ENCODE results near the gene TLCD3B. TPM values are rescaled to one million over a fixed set of nuclear protein-coding genes. Genes with fewer than 3 reads are reported as not detected.
"Not testable (repeated sequence)": the region's sequence is repeated elsewhere in the genome, so short reads cannot be mapped to it uniquely, and the experiment has no call there.

The TLCD3B gene
- total RNA-seq, 1 donor from 2014 or later: not detected

DNA sequence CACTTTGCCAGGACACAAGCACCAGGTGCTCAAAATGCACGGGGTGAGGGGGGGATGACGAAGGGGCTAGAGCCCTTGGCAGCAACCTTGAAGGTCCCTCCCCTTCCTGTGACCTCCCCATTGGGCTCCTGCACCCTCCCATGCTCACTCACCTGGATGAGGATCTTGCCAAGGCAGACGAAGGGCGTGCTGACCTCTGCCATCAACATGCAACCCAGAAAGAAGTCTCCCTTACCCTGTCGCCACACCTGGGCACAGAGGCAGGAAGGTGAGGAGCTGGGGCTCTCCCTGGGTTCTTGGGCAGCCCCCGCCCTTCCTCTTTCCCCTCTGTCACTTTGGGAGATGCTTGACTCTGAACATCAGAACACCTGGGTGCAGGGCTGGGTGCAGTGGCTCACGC lies 5.5 kb downstream of the TLCD3B start:
- DNase-seq (ENCODE audit: low read depth in 2 of 2): no peak

DNA sequence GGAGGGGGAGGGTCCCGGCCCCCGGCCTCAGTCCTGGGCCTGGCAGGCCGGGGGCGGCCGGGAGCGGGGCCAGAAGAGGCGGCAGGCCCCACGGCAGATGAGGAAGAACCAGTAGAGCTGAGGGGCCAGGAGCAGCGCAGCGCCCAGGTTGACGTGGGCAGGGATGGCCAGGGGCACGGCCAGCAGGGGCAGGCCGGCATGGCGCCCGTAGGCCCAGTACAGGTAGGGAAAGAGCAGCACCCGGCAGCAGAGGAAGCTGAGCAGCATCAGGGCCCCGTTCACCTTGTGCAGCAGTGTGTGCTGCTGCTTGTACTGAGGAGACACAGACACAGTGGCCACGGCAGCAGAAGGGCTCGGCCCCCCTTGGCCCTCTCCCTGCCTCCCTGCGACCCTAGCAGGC lies 5.9 kb downstream of the TLCD3B start:
- DNase-seq (ENCODE audit: low read depth in 2 of 2): no peak

DNA sequence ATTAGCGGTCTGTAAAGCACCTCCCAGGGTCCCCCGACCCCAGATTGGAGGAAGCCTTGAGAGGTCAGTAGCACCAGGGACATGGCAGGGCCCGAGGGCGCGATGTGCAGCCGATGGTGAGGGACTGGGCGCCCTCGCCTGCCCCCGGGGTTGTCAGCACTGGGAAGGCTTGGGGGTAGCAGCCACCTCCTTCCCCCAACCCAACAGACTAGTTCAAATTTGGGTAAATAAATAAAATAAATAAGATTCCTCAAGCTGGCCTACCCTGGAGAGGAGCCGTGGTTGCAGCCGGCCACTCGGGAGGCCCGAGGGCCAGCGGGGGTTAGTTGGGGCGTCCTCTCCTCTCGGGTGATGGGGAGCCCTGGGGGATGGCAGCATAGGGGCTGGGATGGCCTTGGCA lies 6.6 kb downstream of the TLCD3B start:
- DNase-seq (ENCODE audit: low read depth in 2 of 2): no peak

DNA sequence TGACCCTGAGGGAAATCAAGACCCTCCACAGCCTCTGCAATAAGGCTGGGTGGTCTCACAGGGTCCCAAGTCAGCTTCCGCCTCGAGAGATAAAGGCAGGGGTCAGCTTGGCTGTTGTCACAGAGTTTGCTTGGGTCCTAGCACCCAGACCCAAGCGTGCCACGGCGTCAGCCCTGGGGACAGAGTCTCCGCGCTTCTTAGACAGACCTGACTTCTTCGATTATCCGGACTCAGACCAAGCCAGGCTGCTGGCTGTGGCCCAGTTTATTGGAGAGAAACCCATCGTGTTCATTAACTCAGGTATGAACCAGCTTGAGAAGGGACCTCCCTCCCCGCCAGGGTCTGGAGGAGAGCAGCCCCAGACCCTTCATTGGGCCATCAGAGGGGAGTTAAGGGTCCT lies 7.5 kb downstream of the TLCD3B start:
- no peak for DNase-seq (ENCODE audit: low read depth in 2 of 2)

DNA sequence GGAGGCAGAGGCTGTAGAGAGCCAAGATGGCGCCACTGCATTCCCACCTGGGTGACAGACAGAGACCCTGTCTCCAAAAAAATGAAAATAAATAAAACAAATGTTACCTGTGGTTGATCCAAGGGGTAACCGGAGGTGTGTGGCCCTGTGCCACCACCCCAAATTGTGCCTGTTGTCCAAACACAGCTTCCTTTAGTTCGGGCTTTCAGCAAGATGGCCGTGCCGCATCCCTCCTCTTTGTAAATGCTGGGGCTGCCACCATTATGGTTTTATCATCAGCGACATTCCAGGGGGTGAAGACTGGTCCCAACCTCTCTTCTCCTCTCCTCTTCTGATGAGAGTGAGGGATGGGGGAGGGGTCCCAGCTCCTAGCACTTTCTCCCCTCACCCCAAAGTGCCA lies 8.2 kb downstream of the TLCD3B start, which contains the start of gene C16orf92:
C16orf92 (plus strand) TSS at position 312 of the 400 bp plus-strand sequence. CDS start 143 bp downstream, outside the sequence.
- no peak for DNase-seq (ENCODE audit: low read depth in 2 of 2)

DNA sequence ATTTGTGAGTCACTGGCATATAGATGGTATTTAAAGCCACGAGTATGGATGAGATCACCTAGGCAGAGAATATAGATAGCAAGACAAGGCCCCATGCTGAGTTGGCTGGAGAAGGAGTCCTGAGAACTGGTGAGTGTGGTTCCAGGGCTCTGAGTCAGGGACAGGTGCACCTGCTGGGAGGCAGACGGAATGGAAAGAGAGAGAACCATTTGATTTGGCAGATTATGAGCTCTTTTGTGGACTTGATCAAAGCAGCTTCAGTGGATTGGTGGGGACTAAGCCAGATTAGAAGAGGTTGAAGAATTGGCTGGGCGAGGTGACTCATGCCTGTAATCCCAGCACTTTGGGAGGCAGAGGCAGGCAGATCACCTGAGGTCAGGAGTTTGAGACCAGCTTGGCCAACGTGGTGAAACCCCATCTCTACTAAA lies 12.3 kb downstream of the TLCD3B start:
- no peak for DNase-seq (ENCODE audit: low read depth in 2 of 2)

DNA sequence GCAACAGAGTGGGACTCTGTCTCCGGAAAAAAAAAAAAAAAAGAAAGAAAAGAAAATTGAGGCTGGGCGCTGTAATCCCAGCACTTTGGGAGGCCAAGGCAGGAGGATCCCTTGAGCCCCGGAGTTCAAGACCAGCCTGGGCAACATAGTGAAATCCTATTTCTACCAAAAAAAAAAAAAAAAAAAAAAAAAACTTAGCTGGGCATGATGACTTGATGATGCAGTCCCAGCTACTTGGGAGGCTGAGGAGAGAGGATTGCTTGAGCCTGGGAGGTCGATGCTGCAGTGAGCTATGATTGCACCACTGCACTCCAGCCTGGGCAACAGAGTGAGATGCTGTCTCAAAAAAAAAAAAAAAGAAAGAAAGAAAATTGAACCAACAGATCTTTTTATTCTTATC lies 13.1 kb downstream of the TLCD3B start:
- DNase-seq (ENCODE audit: low read depth in 2 of 2): not testable (repeated sequence)

DNA sequence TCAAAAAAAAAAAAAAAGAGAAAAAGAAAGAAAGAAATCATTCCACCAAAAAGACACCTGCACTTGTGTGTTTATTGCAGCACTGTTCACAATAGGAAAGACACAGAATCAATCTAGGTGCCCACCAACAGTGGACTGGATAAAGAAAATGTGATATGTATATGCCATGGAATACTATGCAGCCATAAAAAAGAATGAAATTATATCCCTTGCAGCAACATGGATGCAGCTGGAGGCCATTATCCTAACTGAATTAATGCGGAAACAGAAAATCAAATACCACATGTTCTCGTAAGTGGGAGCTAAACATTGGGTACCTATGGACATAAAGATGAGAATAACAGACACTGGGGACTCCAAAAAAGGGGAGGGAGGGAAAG lies 13.8 kb downstream of the TLCD3B start:
- no peak for DNase-seq (ENCODE audit: low read depth in 2 of 2)

DNA sequence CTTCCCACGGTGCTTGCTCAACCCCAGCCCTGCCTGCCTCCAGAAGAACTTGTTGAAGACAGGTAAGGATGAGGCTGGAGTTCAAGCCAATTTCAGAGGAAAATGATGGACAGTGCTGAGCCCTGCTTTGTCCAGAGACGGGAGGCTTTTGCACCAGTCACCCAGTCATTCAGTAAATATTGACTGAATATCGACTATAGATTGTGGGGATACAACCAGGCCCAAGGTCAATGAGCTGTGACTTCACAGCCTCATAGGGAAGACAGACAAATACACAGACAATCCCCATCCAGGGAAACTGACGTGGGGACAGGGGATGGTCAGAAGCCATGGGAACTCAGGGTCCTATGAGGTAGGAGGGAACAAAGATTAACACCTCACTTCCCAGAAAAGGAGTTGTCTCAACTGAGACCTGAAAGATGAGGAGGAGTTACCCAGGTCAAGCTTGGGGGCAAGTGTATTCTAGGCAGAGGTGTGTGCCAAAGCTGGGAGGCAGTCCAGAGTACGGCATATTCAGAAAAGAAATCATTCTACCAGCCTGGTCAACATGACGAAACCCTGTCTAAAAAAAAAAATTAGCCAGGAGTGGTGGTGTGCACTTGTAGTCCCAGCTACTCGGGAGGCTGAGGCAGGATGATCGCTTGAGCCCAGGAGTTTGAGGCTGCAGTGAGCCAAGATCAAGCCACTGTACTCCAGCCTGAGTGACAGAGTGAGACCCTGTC lies 14.4 kb downstream of the TLCD3B start:
- DNase-seq (ENCODE audit: low read depth in 2 of 2): no peak

DNA sequence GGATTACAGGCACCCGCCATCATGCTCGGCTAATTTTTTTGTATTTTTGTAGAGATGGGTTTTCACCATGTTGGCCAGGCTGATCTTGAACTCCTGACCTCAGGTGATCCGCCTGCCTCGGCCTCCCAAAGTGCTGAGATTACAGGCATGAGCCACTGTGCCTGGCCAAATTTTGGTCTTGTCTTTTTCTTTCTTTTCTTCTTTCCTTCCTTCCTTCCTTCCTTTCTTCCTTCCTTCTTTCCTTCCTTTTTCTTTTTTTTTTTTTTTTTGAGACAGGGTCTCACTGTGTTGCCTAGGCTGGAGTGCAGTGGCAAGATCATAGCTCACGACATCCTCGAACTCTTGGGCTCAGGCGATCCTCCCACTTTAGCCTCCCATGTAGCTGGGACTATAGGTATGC lies 15.6 kb downstream of the TLCD3B start:
- not testable (repeated sequence) for DNase-seq (ENCODE audit: low read depth in 2 of 2)

DNA sequence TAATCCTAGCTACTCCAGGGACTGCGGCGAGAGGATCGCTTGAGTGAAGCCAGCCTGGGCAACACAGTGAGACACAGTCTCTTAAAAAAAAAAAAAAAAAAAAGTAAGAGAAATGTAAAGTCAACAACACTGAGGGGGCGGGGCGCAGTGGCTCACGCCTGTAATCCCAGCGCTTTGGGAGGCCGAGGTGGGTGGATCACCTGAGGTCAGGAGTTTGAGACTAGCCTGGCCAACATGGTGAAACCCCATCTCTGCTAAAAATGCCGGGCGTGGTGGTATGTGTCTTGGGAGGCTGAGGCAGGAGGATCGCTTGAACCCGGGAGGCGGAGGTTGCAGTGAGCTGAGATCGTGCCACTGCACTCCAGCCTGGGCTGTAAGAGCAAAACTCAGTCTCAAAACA lies 18.5 kb downstream of the TLCD3B start:
- not testable (repeated sequence) for DNase-seq (ENCODE audit: low read depth in 2 of 2)

DNA sequence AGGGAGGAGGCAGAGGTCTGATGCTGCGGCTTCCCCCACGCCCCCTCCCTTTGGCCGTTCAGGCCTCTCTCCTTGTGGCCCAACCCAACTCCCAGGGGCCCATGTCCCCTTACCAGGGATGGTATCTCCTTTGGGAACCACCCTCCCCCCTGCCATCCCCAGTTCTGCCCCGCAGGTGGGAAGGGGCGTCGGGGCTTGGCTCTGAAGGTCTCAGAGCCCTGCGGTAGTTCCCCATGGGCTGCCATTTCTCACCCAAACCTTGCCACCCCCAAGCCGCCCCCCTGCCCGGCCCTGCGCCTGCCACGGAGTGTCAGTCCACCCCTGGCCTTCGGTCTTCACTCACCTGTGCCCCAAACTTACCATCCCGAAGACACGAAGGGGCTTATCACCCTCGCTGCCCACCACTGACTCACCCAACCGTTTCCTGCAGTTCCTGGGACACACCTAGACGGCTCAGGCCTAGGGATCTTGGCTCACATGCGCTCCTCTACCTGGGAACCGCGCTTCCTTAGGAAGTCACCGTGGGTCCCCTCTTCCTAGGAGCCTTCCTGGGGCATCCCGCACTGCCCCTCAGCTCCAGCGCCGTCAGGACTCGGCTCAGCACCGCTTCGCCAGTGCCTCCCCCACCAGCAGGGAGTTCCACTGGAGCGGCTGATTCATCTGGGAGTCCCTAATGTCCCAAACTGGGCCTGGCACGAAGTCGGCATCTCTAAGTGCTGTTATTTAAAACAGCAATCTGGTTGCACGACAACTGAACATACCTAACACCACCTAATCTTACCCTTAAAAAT lies 19.2 kb downstream of the TLCD3B start:
- no peak for DNase-seq (ENCODE audit: low read depth in 2 of 2)

DNA sequence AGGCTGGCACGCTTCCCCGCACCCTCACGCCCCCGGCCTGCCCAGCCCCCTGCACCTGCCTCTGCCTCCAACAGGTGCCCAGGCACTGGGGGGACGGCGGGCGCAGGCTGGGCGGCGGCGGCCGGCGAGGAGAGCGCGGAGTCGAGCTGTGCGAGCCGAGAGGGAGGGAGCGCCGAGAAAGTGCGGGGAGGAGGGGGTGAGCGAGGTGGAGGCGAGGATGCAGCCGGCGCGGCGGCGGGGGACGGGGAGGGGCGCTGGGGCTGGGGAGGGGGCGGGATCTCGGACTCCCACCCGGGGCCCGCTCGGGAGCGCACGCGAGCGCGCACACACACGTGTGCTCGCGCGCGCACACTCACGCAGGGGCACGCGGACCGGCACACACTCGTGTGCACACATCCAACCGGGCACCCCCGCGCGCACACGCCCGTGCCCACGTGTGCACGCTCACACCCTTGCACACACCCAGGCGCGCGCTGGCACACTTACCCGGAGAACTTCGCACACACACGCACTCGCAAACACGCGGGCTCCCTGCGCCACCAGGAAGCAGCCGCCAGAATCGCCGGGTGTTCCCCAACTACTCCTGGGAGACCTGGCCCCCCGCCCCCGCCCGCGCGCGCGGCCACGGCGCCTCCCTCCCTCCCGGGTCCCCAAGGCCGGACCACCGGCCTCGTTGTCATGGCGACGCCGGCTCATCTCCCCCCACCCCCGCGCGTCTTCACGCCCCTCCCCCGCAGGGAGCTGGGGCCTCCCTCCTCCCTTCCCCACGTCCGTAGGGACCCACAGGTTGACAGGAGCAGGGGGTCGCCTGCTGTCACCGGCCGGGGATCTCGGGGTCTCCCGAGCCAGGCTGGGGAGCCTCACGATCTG lies 20.0 kb downstream of the TLCD3B start, which contains the start of gene DOC2A:
DOC2A (minus strand) TSS at position 184 of the 870 bp plus-strand sequence. CDS start 805 bp downstream, outside the sequence.
- no peak for DNase-seq (ENCODE audit: low read depth in 2 of 2)

DNA sequence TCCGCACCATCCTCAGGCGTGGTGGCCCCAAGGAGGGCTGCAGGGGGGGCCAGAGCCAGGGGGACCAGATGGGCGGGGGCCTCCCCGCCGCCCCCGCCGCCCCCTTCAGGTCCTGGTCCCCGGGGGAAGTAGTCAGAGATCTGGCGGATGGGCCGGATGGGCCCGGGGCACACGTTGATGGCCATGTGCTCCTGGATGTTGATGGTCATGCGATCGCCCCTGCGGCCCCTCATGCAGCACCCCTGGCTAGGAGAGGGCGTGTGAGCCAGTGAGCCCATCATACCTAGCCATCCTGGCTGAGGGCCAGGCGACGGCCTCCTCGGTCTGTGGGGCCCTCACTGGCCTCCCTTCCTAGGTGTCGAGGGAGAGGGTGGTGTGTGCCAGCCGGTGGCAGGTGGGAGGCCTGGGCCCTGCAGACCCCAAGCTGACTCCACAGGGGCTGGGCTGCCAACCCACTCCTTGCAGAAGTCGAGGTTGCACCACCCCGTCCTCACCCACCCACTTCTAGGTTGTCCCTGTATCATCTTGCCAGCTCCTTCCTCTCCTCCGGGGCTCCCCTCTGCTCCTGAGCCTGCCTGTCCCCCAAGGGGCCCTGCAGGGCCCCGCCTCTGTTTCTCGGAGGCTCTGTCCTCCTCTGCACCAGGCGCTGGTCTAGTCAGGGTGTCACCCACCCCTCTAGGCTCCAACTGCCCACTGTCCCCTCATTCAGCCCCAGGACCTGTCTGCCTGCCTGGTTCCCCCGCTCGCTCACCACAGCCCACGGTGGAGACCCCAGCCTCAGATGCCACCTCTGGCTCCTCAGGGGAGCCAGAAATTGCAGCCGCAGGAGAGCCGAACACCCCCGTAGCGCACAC lies 20.9 kb downstream of the TLCD3B start:
- DNase-seq (ENCODE audit: low read depth in 2 of 2): no peak

DNA sequence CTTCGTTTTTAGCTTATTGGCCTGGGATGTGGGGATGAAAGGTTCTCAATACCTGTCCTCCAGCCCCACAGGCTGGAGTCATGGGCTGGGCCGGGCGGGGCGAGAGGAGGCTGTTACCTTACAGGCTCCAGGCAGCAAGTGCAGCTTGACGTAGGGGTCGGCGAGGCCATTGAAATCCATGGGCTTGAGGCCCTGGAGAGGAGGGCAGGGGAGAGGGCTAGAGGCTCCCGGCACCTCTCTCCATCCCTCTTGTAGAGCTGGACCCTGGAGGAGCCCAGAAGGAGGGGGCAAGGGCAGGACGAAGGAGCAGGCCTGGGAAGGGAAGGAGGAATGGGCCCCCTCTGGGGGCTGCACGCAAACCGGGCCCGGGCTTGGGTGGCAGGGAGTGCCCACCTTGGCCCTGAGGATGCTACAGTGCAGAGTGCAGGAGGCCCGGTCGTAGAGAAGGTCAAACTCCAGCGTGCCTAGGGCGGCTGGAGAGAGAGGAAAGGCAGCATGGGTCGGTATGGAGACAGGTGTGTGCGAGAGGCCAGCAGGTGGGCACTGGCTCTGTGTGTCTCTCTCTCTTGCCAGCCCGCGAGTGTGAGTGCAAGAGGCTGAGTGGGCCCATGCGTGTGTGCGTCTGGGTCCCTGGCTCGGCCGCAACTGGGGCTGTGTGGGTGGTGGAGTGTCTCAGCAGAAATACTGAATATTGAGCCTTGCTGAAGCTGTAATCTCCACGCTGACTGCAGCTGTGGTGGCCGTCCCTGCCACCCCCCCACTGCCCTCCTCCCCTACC lies 21.8 kb downstream of the TLCD3B start:
- no peak for DNase-seq (ENCODE audit: low read depth in 2 of 2)

DNA sequence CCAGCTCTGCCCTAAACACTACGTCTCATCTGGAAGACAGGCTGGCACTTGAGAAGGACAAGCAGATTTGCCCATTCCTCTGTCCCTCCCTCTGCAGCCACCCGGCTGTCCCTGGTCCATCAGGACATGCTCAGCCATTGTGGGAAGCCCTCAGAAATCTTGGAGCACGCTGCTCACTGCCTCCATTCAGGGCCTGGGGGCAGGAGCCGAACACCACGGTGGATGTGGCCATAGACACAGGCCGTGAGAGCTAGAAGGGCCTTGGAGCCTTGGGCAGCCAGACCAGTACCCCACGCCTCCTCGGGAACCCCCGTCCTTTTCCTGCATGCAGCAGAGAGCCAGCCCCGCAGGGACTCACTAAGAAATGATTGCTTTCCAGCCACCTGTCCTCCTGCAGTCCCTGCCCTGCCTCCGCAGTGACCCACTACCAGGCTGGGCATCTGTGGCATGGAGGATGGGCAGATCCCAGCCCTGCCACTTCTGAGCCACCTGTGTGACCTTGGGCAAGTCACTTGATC lies 23.6 kb downstream of the TLCD3B start:
- no peak for DNase-seq (ENCODE audit: low read depth in 2 of 2)

DNA sequence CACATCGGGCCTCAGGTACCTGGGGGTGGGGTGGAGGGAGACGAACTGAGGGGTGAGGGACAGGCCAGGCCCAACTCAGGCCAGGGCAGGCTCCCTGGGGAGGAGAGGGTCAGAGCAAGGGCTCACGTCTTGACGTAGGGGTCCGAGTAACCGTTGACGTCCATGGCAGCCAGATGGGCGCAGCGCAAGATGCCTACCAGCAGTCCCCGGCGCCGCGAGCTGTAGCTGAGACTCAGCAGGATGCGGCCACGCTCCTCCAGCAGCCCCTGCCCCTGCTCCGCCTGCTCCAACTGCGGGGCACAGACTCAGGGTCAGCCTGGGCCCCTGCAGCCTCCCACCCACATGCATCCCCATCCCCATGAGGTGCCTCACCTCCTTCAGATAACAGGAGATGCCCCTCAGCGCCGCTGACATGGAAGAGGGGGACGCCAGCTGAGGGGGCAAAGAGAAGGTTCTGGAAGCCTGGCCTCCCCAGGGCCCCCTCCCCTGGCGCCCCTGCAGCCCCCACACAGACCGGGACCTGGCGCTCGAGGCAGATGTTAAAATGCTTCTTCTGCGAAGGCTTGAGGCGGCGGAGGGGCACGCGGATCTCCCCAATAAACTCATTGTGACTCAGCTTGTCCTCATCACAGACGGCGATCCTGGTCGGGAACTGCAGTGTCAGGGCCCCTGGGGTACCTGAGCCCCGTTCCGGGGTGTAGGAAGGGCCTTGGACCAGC lies 24.3 kb downstream of the TLCD3B start:
- DNase-seq (ENCODE audit: low read depth in 2 of 2): no peak

DNA sequence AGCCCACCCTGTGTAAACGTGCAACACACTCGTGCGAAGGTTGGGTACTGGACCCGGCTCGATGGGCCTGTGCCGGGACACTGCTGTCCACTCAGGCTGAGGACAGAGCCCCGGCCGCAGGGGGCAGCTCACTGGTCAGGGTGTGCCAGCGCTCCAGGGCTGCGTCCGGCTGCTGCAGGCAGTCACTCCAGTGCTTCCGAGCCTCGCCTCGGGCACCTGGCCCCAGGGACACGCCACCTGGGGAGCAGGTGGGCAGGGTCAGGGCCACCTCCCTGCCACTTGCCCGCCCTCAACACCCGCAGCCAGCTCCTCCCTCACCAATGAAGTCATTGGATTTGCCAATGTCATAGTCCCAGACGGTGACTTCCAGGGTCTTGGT lies 25.0 kb downstream of the TLCD3B start:
- no peak for DNase-seq (ENCODE audit: low read depth in 2 of 2)
